IPS DF 6.9 (cell line): Measurements from ENCODE around the gene TJP1.

ENCODE experiments used
- DNase-seq: peaks from one replicate; pipeline ENCODE4 v3.0.0-alpha.2; 2013; ENCODE audit warnings: low read depth, low spot score
- H3K27ac ChIP-seq: one replicate; pipeline ENCODE4 v1.5.1; 2013; ENCODE audit warnings: low read length, control low read depth
- H3K27me3 ChIP-seq: 2 replicates; pipeline ENCODE4 v1.6.1; 2013; ENCODE audit warnings: mild to moderate bottlenecking, low read length; ENCODE audit not compliant: control insufficient read depth, insufficient read depth
- H3K36me3 ChIP-seq: 2 replicates; pipeline ENCODE4 v1.6.1; 2013; ENCODE audit warnings: low read length; ENCODE audit not compliant: control insufficient read depth, insufficient read depth
- H3K4me1 ChIP-seq: 2 replicates; pipeline ENCODE4 v1.6.1; 2013; ENCODE audit warnings: low read length; ENCODE audit not compliant: control insufficient read depth, insufficient read depth
- H3K4me3 ChIP-seq: 2 replicates; pipeline ENCODE4 v1.5.1; 2013; ENCODE audit warnings: mild to moderate bottlenecking, low read length
- H3K9me3 ChIP-seq: 2 replicates; pipeline ENCODE4 v1.6.1; 2013; ENCODE audit warnings: low read length, inconsistent platforms; ENCODE audit not compliant: control insufficient read depth, insufficient read depth
- WGBS: extraction: QIAGEN DNeasy Blood & Tissue Kit; methylation state at CpG from one replicate; pipeline ENCODE4 v1.1.7; 2013; ENCODE audit warnings: mixed read lengths, missing lambda C conversion rate; ENCODE audit not compliant: insufficient read length, insufficient coverage; 5-methylcytosine and 5-hydroxymethylcytosine counted together

The TJP1 gene

DNA sequence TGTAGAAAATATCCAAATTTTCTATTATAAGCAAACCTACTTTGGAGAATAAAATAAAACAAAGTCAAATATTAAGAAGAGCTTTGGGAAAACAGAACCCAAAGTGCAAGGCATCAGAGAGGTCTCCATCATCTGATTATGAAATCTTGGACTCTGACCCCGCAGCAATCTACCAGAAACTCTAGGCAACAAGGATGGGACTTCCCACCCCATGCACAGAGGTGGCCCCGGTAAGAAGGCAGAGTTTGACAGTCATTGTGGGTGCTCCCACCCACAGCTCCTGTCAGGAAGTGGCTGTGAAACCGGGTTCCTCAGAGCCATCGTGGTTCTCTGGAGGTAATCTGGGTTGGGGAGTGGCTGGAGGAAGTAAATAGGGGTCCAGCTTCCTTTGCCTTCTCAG lies 37.0 kb upstream of the TJP1 start:
- Histone ChIP-seq H3K4me1 (0 out of 2 replicates have a peak, but pooled peaks cover 2% of the 10 kb centered on the region), H3K27ac (no peak overlapping the region), H3K36me3 (no peaks in the 10 kb centered on the region), H3K4me3 (no peak overlapping the region), H3K27me3 (no peaks in the 10 kb centered on the region), H3K9me3 (no peaks in the 10 kb centered on the region)
- no CpG with 5 or more reads among the region's 4 CpGs for WGBS
- DNase-seq = no peak

DNA sequence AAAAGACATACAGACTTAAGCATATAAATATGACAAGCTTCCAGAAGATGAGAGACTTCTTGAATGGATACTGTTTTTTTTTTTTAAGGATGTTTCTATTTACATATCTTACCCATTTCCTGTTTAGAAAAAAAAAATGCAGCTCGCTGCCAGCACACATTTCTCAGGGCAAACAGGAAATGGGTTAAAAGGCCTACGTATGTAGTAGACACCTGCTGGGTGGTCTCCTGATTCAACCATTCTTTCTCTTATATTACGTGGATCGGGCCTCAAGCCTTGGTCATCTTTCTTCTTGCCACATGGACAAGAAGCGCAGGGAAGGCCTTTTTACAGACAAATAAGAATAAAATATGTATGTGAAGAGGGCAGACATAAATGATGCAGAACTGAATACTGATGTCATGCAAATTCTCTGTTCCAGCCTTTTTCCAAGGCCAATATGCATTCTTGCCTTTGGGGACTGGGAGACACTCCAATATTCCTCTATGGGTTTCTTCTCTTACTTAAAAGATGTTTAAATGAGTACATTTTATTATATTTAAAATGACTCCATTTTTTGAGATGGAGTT lies 35.0 kb upstream of the TJP1 start:
- Histone ChIP-seq H3K27me3 (no peaks in the 10 kb centered on the region), H3K9me3 (no peaks in the 10 kb centered on the region), H3K36me3 (no peaks in the 10 kb centered on the region), H3K27ac (no peak overlapping the region), H3K4me3 (no peak overlapping the region), H3K4me1 (no peaks in the 10 kb centered on the region)
- DNase-seq = no peak
- WGBS = no CpG with 5 or more reads among the region's 5 CpGs

DNA sequence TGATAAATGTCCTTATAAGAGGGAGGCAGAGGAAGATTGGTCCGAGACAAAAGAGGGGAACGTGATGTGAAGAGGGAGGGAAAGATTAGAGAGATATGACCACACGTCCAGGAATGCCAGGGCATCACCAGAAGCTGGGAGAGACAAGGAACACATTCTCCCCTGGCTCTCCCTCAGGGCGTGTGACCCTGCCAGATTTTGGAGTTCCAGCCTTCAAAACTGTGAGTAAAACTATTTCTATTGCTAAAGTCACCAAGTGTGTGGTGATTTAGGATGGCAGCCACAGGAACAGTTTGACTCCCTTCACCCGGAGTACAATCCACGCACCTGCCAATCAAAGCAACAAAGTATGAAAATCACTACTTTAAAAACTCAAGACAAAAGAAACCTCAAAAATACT lies 32.1 kb upstream of the TJP1 start:
- WGBS = 100% methylated on average over 1 of the region's 6 CpGs
- Histone ChIP-seq H3K36me3 (no peaks in the 10 kb centered on the region), H3K27me3 (no peaks in the 10 kb centered on the region), H3K27ac (no peak overlapping the region), H3K4me1 (no peaks in the 10 kb centered on the region), H3K9me3 (no peaks in the 10 kb centered on the region), H3K4me3 (no peak overlapping the region)
- no peak for DNase-seq

DNA sequence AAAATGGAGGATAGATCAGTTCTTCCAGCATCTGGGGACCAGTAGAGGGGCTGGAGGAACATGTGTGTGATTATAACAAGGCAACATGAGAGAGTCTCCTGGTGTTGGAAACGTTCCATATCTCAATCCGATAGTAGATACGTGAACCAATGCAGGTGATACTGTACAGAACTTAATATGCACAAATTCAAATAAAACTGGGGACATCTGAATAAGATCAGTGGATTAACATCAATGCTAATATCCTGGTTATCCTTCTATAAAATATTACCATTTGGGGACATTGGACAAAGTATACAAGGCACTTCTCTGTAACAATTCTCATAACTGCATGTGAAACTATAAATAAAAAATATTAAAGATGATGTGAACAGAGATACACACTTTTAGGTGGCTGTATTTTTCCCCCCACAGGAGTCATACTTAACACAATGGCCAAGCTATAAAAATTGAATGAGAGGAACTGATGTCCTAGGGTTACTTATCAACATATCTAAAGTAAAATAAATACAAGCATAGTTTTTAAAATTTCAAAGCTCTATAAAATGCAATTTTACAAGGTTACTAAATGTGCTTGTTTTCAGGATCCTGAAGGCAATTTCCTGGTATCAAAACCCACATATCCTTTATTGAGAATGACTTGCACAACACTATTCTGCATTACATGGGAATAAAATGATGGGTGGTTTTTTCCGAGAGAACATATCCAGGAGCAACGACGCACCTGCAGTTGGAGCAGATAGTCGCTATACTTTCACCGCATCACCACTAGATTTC lies 31.1 kb upstream of the TJP1 start:
- Histone ChIP-seq H3K4me3 (no peak overlapping the region), H3K36me3 (no peaks in the 10 kb centered on the region), H3K27ac (no peak overlapping the region), H3K4me1 (no peaks in the 10 kb centered on the region), H3K9me3 (no peaks in the 10 kb centered on the region), H3K27me3 (no peaks in the 10 kb centered on the region)
- no peak for DNase-seq
- WGBS = no CpG with 5 or more reads among the region's 8 CpGs

DNA sequence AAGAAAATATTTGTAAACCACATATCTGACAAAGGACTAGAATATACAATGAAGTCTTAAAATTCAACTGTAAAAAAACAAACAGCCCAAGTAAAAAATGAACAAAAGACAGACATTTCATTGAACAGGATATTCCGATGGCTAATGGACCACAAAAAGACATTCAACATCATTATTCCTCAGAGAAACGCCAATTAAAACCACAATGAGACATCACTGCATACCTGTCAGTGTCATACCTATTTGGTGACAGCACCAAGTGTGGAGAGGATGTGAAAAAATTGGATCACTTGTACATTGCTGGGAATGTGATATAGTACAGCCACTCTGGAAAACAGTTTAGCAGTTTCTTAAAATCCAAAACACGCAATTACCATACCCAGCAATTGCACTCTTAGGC lies 29.9 kb upstream of the TJP1 start:
- H3K4me1 ChIP-seq = no peaks in the 10 kb centered on the region
- no peak for DNase-seq
- no CpG with 5 or more reads among the region's 3 CpGs for WGBS
- H3K36me3 ChIP-seq = no peaks in the 10 kb centered on the region
- H3K27me3 ChIP-seq = no peaks in the 10 kb centered on the region
- H3K4me3 ChIP-seq = no peak overlapping the region
- H3K27ac ChIP-seq = no peak overlapping the region
- no peaks in the 10 kb centered on the region for H3K9me3 ChIP-seq

DNA sequence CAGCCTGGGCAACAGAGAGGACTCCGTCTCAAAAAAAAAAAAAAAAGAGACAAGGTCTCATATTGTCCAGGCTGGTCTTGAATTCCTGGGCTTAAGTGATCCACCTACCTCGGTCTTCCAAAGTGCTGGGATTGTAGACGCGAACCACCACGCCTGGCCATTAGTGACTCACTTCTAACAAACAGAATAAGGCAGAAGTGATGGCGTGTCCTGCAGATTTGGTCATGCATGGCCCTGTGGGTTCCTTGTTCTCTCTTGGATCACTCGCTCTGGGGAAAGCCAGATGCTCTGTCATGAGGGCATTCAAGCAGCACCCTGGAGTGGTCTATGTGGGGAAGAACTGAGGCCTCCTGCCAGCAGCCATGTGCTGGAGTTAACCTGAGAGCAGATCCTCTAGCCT lies 27.4 kb upstream of the TJP1 start:
- H3K36me3 ChIP-seq = no peaks in the 10 kb centered on the region
- DNase-seq = no peak
- peaks cover 3% of the 10 kb centered on the region; the same call in 1 of the 2 replicates for H3K4me1 ChIP-seq
- H3K27ac ChIP-seq = no peak overlapping the region
- no peaks in the 10 kb centered on the region for H3K27me3 ChIP-seq
- no peaks in the 10 kb centered on the region for H3K9me3 ChIP-seq
- no peak overlapping the region for H3K4me3 ChIP-seq
- WGBS = no CpG with 5 or more reads among the region's 7 CpGs

DNA sequence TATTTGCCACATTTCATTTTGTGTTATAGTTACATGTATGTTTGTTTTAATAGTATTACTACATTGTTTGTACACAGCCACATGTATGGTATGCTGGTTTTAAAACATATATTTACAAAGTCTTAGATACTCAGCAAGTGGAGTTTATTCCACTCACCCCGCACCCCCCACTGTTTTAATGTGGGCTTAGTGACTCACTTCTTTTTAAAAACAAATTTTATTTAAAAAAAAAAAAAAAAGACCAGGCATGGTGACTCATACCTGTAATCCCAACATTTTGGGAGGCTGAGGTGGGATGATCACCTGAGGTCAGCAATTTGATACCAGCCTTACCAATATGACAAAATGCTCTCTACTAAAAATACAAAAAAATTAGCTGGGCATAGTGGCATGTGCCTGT lies 26.9 kb upstream of the TJP1 start:
- no peak for DNase-seq
- Histone ChIP-seq H3K36me3 (no peaks in the 10 kb centered on the region), H3K4me1 (peaks cover 3% of the 10 kb centered on the region; the same call in 1 of the 2 replicates), H3K9me3 (no peaks in the 10 kb centered on the region), H3K27ac (no peak overlapping the region), H3K27me3 (no peaks in the 10 kb centered on the region), H3K4me3 (no peak overlapping the region)
- no CpG with 5 or more reads among the region's 1 CpG for whole genome bisulfite sequencing

DNA sequence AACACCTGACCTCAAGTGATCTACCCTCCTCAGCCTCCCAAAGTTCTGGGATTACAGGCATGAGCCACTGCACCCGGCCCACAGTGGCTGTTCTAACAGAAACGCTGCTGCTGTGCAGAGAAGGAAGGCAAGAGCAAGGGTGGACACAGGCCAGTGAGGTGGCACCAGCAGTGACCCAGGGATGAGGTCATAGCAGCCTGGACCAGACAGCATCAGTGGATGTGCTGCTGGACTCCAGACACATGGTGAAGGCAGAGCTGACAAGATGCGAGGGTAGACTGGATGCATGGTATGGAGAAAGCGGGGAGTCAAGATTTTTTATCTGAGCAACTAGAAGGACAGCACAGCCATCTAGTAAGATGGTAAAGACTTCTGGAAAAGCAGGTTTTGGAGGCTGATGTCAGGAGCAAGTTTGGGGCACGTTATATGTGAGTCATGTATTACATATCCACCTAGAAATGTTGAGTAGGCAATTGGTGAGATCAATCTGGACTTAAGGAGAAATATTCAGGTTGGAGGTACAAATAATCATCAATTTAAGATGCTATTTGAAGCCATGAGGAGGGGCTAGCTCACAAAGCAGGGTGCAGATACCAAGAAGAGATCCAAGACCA lies 22.1 kb upstream of the TJP1 start:
- no CpG with 5 or more reads among the region's 5 CpGs for WGBS
- H3K4me1 ChIP-seq = peaks cover 4% of the 10 kb centered on the region
- H3K27ac ChIP-seq = no peak overlapping the region
- H3K36me3 ChIP-seq = no peaks in the 10 kb centered on the region
- H3K4me3 ChIP-seq = no peak overlapping the region
- no peaks in the 10 kb centered on the region for H3K9me3 ChIP-seq
- no peak for DNase-seq
- no peaks in the 10 kb centered on the region for H3K27me3 ChIP-seq

DNA sequence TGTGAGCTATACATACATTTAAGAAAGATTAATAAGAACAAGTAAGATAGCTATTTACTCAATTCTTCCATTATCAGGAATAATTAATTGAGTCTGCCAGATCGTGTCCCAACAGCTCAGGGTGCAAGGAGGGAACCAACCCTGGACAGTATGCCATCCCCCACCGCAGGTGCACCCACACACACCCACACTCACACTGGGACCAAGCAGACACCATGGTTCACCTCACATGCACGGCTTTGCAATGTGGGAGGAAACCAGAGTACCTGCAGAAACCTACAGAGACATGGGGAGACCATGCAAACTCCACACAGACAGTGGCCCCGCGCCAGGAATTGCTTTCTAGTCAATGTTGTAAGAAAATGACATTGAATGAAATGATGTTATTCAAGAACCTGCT lies 20.0 kb upstream of the TJP1 start:
- Histone ChIP-seq H3K4me1 (peaks cover 4% of the 10 kb centered on the region), H3K9me3 (no peaks in the 10 kb centered on the region), H3K27me3 (no peaks in the 10 kb centered on the region), H3K4me3 (no peak overlapping the region), H3K36me3 (no peaks in the 10 kb centered on the region), H3K27ac (no peak overlapping the region)
- DNase-seq = no peak
- no CpG with 5 or more reads among the region's 5 CpGs for WGBS

DNA sequence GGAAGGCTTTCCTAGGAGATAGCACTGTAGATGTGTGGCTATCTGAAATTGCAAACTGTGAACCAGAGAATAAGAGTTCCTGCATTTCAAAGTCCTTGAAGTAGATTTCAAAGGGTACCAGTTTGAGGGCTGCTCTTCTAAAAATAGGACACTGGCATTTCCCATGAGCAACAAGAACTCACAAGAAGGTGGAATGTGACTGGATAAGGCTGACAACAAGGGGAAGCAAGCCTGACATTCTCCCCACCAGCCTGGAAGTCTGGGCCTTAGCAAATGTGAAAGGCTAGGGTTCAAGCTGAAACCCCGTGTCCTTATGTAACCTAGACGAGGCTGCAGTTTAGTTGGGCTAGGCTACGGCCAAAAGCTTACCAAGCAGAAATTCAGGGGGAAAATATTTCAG lies 18.7 kb upstream of the TJP1 start:
- no CpG with 5 or more reads among the region's 3 CpGs for WGBS

More for the DNA sequence above, 18.7 kb upstream of the TJP1 start:
- H3K4me3 ChIP-seq = no peak overlapping the region
- no peak overlapping the region for H3K27ac ChIP-seq
- H3K36me3 ChIP-seq = no peaks in the 10 kb centered on the region
- H3K27me3 ChIP-seq = no peaks in the 10 kb centered on the region
- H3K4me1 ChIP-seq = peaks cover 2% of the 10 kb centered on the region
- no peaks in the 10 kb centered on the region for H3K9me3 ChIP-seq
- no peak for DNase-seq
